HepG2 (cell line): ENCODE data around the gene FANCD2OS.

Experiments used
- CREB1 ChIP-seq, 2 experiments: fragments of 450-650 bp in 1 of 2; IDR thresholded peaks; 2 replicates each; pipeline ENCODE4 v1.6.1; 2016 to 2017; ENCODE audit warnings: control low read depth in 1 of 2, mild to moderate bottlenecking in 1 of 2, missing compliant biosample characterization in 1 of 2, missing genetic modification characterization in 1 of 2
- HDAC6 ChIP-seq: fragments of 200-600 bp; sonication (generic); IDR thresholded peaks from 2 replicates; pipeline ENCODE4 v1.7.0; 2017; ENCODE audit warnings: mild to moderate bottlenecking, antibody characterized with exemption, low read length, low read depth
- HMGXB3 ChIP-seq: sonication (generic); formaldehyde crosslinking; IDR thresholded peaks from 2 replicates; pipeline ENCODE4 v1.4.0; 2020; ENCODE audit warnings: missing genetic modification reagents, borderline replicate concordance
- JUNB ChIP-seq: sonication (generic); formaldehyde crosslinking; IDR thresholded peaks from 2 replicates; pipeline ENCODE4 v1.8.0; 2022; ENCODE audit warnings: missing genetic modification reagents, mild to moderate bottlenecking, borderline replicate concordance
- MLLT10 ChIP-seq: sonication (generic); formaldehyde crosslinking; IDR thresholded peaks from 2 replicates; pipeline ENCODE4 v1.4.0; 2020; ENCODE audit warnings: missing genetic modification reagents
- ONECUT2 ChIP-seq: sonication (generic); formaldehyde crosslinking; IDR thresholded peaks from 2 replicates; pipeline ENCODE4 v1.4.0; 2020; ENCODE audit warnings: missing genetic modification reagents
- ZBTB4 ChIP-seq: sonication (generic); formaldehyde crosslinking; IDR thresholded peaks from 2 replicates; pipeline ENCODE4 v1.4.0; 2020; ENCODE audit warnings: missing genetic modification reagents, mild to moderate bottlenecking, borderline replicate concordance
- ZBTB40 ChIP-seq, 2 experiments: fragments of 450-650 bp in 1 of 2; sonication (generic) in 1 of 2; formaldehyde crosslinking in 1 of 2; IDR thresholded peaks; 2 replicates each; pipeline versions ENCODE4 v1.6.1 to v1.8.0; 2016 to 2022; ENCODE audit warnings: antibody characterized with exemption in 1 of 2, mild to moderate bottlenecking in 1 of 2, missing genetic modification reagents in 1 of 2

GRCh38 chr3:10116138-10116460, 8.0 kb upstream of the FANCD2OS start:
- TF ChIP-seq ZBTB40 (IDR thresholded peaks at IDR 0.05) = no peak
- no peak for TF ChIP-seq ZBTB40 (CRISPR knock-in tag; IDR thresholded peaks at IDR 0.05)
- TF ChIP-seq HMGXB3 (CRISPR knock-in tag) = no peak
- no peak for TF ChIP-seq ONECUT2
- no peak for TF ChIP-seq JUNB (CRISPR knock-in tag)
- TF ChIP-seq CREB1 (IDR thresholded peaks at IDR 0.05) = no peak
- TF ChIP-seq CREB1 (CRISPR knock-in tag; IDR thresholded peaks at IDR 0.05) = no peak
- no peak for TF ChIP-seq MLLT10 (CRISPR knock-in tag)
- no peak for TF ChIP-seq HDAC6
- TF ChIP-seq ZBTB4 (CRISPR knock-in tag) = no peak
